ENCODE results near the gene CNR2.

Gene CNR2

DNA sequence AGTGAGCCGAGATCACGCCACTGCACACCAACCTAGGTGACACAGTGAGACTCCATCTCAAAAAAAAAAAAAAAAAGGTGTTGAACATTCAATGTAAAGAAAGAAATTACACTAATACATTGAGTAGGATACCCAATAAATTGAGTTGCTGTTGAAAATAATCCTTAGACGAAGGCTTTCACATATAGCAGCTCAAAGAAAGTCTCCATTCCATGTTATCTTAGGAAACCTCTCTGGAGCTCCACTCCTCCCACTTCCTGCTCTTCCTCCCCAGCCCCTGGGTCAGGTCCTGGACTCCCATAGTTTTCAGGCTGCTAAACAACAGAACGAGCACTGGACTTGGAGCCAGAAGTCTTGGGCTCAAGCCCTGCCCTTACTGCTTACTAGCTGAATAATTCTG lies 15.6 kb upstream of the CNR2 start:
- no peak for DNase-seq
- no peak for TF ChIP-seq GATA1 (IDR thresholded peaks at IDR 0.05; ENCODE audit: low read depth, low read length)
- no peak for TF ChIP-seq POLR2A (IDR thresholded peaks at IDR 0.05; ENCODE audit: low read length)

DNA sequence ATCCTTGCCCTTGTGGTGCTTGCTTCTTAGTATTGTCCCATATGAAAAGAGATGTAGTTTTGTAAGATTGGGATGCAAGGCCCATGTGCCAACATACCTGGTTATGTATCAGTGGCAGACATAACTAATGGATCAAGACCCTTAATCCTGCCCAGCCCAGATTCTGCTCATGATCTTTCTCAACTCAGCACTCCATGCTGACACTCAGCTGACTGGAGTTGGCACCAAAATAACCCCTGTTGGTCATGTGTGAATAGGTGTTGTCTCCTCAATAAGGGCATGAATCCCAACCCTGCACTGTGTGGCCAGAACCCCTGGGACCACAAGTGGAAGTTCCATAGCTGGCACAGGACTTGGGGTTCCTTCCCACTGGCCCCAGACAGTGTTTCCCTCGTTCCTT lies 13.9 kb upstream of the CNR2 start:
- DNase-seq = no peak
- TF ChIP-seq GATA1 (IDR thresholded peaks at IDR 0.05; ENCODE audit: low read depth, low read length) (no peak), POLR2A (IDR thresholded peaks at IDR 0.05; ENCODE audit: low read length) (no peak)

DNA sequence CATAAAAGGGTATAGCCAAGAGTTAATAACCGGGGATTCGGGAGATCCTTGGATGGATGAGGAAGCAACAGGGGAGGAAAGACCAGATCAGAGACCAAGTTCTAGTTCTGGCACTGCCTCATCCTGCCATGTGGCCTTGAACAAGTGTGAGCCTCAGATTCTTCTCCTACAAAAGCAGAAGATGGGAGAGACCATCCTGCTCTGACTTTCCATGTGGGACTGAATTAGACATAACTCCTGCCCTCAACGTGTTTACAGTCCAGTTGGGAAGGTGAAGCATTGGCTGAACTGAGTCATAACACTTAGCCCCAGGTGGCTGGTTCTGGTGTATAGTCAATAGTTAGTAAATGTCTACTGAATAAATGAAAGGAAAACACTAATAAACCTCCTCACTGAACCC lies 12.1 kb upstream of the CNR2 start:
- TF ChIP-seq GATA1 (IDR thresholded peaks at IDR 0.05; ENCODE audit: low read depth, low read length) (no peak), POLR2A (IDR thresholded peaks at IDR 0.05; ENCODE audit: low read length) (no peak)
- DNase-seq = no peak

DNA sequence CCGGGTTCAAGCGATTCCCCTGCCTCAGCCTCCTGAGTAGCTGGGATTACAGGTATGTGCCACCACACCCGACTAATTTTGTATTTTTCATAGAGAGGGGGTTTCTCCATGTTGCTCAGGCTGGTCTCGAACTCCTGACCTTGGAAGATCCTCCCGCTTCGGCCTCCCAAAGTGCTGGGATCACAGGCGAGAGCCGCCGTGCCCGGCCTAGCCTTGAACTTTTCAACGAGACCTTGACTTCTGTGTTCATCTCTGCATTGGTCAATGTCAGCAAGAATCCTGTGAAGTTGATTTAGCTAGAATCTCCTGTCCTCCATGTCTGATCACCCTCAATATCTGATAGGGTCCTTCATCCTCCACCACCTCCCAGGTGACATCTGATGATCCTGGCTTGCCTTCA lies 11.4 kb upstream of the CNR2 start:
- no peak for DNase-seq
- TF ChIP-seq GATA1 (IDR thresholded peaks at IDR 0.05; ENCODE audit: low read depth, low read length) = no peak
- no peak for TF ChIP-seq POLR2A (IDR thresholded peaks at IDR 0.05; ENCODE audit: low read length)

DNA sequence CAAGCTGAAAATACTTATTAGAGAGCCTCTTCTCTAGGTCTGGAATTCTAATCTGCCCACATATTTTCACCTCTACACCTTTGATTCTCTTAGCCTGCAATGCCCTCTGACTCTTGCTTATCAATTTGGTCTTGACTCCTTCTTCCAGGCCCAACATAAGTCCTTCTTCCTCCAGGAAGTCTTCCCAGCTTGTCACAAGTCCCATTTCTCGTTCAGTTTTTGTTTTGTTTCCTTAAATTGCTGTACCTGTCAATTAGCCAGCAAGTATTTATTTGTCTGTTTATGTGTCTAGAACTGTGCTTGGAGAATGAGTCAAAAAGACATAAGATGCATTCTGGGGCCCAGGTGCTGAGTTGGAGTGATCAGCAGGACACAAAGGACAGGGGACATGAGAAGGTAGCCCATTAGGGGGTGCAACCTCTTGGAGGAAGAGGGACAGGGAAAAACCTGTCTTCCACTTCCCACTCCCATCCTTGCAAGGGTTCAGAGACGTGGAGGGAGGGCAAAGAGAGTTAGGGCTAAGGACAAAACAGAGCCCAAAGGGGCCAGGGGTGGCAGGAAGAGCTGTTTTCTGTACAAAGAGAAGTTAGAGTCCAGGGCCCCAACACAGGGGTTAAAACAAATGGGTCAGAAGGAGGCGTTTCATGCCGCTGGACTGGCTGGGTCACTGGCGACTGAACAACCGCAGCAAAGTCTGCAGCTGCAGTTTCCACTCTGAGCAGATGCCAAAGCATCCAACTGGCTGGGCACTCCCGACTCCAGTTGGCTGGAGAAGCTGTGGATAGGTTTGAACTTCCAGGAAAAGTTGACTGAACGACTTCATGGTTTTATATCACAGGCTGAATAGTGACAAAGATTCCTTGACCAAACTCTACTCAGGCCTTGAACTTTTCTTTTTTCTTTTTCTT lies 10.7 kb upstream of the CNR2 start:
- TF ChIP-seq GATA1 (IDR thresholded peaks at IDR 0.05; ENCODE audit: low read depth, low read length) = no peak
- TF ChIP-seq POLR2A (IDR thresholded peaks at IDR 0.05; ENCODE audit: low read length) = no peak
- DNase-seq = no peak

DNA sequence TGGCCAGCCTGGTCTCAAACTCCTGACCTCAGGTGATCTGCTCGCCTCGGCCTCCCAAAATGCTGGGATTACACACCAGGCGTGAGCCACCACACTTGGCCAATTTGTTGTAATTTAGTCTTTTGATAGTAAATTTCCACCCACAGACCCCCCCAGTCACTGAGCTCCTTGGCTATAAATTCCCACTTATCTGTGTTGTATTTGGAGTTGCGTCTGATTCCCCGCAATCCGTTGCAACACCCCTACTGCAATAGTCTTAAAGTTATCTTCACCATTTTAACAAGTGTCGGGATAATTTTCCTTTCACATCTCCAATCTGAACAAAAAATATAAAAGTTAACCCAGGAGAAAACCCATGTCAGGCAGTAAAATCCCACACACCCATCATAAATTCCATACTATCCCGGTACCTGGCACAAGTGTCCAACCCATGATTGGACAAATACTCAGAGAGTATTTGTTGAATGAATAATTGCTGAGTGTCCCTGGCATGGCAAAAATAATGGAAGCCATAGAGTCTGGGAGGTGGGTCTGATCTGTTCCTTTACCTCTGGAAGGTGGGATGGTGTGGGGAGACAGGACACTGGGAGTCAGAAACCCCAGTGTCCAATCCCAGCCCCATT lies 9.3 kb upstream of the CNR2 start:
- TF ChIP-seq POLR2A (IDR thresholded peaks at IDR 0.05; ENCODE audit: low read length) (no peak), GATA1 (IDR thresholded peaks at IDR 0.05; ENCODE audit: low read depth, low read length) (no peak)
- DNase-seq = no peak

DNA sequence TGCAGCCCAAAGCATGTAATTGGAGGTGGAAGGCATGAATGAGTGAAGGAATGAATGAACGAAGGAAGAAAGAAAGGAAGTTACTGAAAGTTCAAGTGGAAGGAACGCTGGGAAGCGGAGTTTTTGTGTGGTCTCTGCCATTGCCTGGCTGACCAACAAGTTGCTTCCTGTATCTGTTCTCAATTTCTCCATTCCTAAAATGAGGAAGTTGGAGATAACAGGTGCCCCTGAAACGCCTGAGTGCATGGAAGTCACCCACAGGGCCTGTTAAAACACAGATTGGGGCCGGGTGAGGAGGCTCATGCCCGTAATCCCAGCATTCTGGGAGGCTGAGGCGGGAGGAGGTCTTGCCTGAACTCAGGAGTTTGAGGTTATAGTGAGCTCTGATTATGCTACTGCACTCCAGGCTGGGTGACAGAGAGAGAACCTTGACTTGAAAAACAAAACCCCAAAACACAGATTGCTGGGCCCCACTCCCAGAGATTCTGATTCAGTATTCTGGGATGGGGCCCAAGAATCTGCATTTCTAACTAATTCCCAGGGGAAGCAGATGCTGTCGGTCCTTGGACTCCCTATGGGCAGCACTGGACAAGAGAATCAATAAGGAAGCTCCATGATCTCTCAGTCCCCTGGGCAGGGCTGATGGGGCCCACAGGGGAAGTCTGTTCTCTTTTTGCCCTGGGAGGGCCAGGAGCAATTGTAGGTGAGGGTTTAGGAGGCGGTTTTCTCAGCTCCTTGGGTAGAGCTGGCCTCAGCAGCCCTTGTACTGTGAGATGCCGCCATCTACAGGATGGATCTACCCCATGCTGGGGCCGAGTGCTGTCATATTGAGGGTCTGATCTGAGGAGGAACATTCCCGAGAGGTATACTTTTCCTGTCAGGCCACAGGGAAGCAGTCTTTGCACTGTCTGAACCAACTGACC lies 3.3 kb upstream of the CNR2 start:
- no peak for TF ChIP-seq GATA1 (IDR thresholded peaks at IDR 0.05; ENCODE audit: low read depth, low read length)
- no peak for TF ChIP-seq POLR2A (IDR thresholded peaks at IDR 0.05; ENCODE audit: low read length)
- DNase-seq = peak in 1 of 2 experiments; percentile 75

DNA sequence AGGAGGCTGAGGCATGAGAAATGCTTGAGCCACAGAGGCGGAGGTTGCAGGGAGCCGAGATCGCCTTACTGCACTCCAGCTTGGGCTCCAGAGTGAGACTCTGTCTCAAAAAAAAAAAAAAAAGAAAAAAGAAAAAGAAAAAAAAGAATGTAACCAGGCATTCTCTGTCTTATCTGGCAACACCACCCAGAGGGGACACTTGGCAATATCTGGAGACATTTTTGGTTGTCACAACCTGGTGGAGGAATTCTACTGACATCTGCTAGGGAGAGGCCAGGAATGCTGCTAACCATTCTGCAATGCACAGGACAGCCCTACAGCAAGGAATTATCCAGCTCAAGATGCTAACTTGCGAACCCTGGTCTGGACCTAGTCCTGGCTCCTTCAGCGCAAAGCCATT lies 2.3 kb upstream of the CNR2 start:
- no peak for DNase-seq
- TF ChIP-seq POLR2A (IDR thresholded peaks at IDR 0.05; ENCODE audit: low read length) (no peak), GATA1 (IDR thresholded peaks at IDR 0.05; ENCODE audit: low read depth, low read length) (no peak)

DNA sequence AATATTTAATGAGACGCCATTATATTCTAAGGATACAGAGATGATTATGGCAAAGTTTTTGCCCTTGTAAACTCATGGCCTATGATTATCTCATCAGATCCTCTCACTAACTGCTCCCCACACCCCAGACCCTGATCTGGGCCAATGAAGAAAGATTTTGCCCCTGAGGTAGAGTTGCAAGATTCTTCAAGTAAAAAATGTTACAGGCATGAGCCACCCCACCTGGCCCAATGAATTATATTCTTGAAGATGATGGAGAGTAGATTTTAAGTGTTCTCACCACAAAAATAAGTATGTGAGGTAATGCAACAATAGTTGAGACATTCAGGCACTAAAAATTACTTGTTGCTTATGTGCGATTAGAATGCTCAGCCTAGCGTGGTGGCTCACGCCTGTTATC lies 1.8 kb upstream of the CNR2 start:
- DNase-seq = no peak
- TF ChIP-seq POLR2A (IDR thresholded peaks at IDR 0.05; ENCODE audit: low read length) = no peak
- no peak for TF ChIP-seq GATA1 (IDR thresholded peaks at IDR 0.05; ENCODE audit: low read depth, low read length)

DNA sequence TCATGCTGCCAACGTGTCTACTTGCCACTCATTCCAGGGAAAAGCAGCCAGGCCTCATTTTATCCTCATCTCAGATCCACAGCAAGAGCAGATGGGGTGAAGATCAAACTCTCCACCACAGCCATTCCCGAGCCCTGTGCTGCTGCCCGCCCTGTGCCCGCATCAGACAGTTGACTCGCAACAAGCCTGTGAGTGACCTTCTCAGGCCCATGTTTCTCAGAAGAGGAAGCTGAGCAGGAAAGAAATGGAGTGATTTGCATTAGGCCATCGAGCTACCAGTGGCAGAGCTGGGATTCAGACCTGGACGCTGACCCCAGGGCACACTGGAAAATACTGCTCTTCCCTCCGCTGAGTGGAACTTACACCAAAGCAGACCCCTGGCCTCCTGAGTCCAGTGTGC lies 1.2 kb downstream of the CNR2 start:
- no peak for DNase-seq
- TF ChIP-seq POLR2A (IDR thresholded peaks at IDR 0.05; ENCODE audit: low read length) (no peak), GATA1 (IDR thresholded peaks at IDR 0.05; ENCODE audit: low read depth, low read length) (no peak)

DNA sequence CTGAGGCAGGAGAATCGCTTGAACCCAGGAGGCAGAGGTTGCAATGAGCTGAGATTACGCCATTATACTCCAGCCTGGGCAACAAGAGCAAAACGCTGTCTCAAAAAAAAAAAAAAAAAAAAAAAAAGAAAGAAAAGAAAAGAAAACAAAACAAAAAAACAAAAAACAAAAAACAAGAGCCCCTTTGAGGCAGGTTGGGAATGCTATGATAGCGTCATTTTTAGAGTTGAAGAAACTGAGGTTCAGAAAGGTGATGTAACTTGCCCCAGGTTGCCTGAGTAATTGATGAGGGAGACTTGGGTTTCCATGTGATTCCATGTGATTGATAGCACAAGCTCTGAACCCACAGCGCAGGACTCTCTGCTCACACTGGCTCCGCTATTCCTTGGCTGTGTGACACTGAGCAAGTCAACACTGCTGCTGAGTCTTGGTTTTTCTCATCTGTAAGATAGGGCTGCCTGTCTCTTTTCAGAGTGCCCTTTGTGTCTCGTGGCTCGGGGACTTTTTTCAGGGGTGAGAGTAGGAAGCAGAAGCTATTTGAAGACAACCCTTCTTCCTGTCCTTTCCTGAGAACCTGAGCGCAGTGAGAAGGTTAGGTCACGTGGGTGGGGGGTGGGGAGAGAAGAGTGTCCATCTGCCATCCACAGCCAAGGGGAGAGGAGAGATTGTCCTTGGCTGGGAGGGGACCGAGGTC lies 2.5 kb downstream of the CNR2 start:
- no peak for DNase-seq
- TF ChIP-seq POLR2A (IDR thresholded peaks at IDR 0.05; ENCODE audit: low read length) = no peak
- no peak for TF ChIP-seq GATA1 (IDR thresholded peaks at IDR 0.05; ENCODE audit: low read depth, low read length)

DNA sequence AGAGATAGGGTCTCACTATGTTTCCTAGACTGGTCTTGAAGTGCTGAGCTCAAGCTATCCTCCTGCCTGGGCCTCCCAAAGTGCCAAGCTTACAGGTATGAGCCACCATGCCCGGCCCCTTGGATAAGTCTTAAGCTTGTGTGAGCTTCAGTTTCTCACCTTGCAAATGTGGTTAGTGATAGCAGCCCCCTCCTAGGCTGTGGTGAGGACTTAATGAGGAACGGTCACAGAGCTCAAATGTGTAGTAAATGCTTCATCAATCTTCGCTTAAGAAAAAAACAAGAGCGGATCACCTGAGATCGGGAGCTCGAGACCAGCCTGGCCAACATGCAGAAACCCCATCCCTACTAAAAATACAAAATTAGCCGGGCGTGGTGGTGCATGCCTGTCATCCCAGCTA lies 3.0 kb downstream of the CNR2 start:
- TF ChIP-seq GATA1 (IDR thresholded peaks at IDR 0.05; ENCODE audit: low read depth, low read length) (no peak), POLR2A (IDR thresholded peaks at IDR 0.05; ENCODE audit: low read length) (no peak)
- no peak for DNase-seq

DNA sequence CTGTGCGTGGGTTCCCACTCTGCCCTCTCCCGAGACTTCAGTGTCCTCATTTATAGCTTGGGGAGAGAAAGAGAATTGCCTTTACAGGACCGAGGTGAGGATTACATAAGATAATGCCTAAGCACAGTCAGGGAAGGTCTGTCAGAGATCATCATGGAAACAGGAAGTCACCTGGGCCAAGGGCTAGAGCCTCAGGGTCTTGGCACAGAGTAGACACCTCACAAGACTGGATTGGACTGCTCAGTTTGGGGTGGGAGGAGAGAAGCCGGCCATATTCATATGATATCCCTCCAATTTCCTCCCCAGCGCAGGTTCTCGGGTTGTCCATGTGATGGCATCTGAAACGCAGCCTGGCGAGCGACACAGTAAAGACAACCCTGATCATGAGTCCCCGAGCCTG lies 3.8 kb downstream of the CNR2 start:
- TF ChIP-seq POLR2A (IDR thresholded peaks at IDR 0.05; ENCODE audit: low read length) (no peak), GATA1 (IDR thresholded peaks at IDR 0.05; ENCODE audit: low read depth, low read length) (no peak)
- DNase-seq = no peak

Measured in erythroblast (primary cell).